ENCODE results near the gene AFG1L. TPM values are rescaled to one million over a fixed set of nuclear protein-coding genes. Genes with fewer than 3 reads are reported as not detected.
A peak's percentile ranks its signal among the peaks of the same experiment; 100 is the strongest.

Gene AFG1L
- total RNA-seq, 2 donors from 2014 or later: 3.5 TPM

DNA sequence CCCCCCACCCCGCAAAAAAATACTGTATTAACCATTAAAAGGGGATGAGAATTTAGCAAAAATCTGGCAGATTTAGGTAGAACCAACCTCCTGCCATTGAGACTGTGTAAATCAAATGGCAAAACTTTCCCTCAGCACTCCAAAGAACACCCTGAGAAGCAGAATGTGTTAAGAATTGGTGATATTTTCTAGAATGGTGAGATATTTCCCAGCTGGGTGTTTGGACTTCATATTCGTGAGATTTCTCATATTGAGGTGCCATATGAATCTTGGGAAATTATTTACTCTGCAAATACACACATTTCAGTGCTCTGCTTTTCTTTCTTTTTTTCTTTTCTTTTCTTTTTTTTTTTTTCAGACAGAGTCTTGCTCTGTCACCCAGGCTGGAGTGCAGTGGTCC is 199.6 kb downstream of the AFG1L start:
- H3K4me1 ChIP-seq (replicated peaks): no peaks in the 10 kb centered on the region
- intact Hi-C loops (cut with DNase I): loop anchor here (10.0 kb wide), 1 partner anchor 380 kb away; no protein-coding TSS in a partner anchor
- 87% methylated on average over 2 of the region's 2 CpGs for WGBS

DNA sequence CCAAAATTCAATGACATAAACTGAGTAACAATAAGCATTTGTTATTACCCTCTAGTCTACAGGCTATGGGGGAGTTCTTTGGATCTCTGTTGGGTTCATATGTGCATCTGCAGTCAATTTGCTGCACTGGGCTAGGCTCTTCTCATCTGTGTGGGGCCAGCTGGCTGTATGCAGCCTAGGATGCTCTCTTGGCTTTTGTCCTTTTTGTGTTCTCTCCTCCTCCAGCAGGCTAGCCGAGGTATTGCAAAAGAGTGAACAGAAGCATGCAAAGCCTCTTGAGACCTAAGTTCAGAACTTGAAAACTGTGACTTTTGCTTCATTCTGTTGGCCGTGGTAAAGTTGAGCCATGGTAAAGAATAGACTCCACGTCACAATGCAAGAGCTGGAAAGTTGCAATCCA is 203.0 kb downstream of the AFG1L start:
- Histone ChIP-seq H3K9me3 (no peaks in the 10 kb centered on the region), H3K27ac (no peak overlapping the region), H3K36me3 (no peaks in the 10 kb centered on the region), H3K4me3 (no peak overlapping the region), H3K4me1 (replicated peaks) (no peaks in the 10 kb centered on the region), H3K27me3 (replicated peaks; ENCODE audit: insufficient read depth) (no peaks in the 10 kb centered on the region)
- no peak for DNase-seq (ENCODE audit: low spot score)
- peak in 1 of 4 experiments; percentile 19 for TF ChIP-seq CTCF (IDR thresholded peaks at IDR 0.05)
- no peak for TF ChIP-seq POLR2A (IDR thresholded peaks at IDR 0.05)
- 77% methylated on average over 3 of the region's 3 CpGs for WGBS
- intact Hi-C loops (cut with DNase I): loop anchor here (10.0 kb wide), 1 partner anchor 383 kb away; no protein-coding TSS in a partner anchor

More for the DNA sequence above, 199.6 kb downstream of the AFG1L start:
- no peaks in the 10 kb centered on the region for H3K9me3 ChIP-seq
- H3K4me3 ChIP-seq: no peak overlapping the region
- no peaks in the 10 kb centered on the region for H3K27me3 ChIP-seq (replicated peaks; ENCODE audit: insufficient read depth)
- no peak for TF ChIP-seq CTCF (IDR thresholded peaks at IDR 0.05)
- no peak for TF ChIP-seq POLR2A (IDR thresholded peaks at IDR 0.05)
- no peak for TF ChIP-seq POLR2AphosphoS5 (IDR thresholded peaks at IDR 0.05)
- DNase-seq (ENCODE audit: low spot score): no peak
- H3K36me3 ChIP-seq: no peaks in the 10 kb centered on the region
- no peak overlapping the region for H3K27ac ChIP-seq

DNA sequence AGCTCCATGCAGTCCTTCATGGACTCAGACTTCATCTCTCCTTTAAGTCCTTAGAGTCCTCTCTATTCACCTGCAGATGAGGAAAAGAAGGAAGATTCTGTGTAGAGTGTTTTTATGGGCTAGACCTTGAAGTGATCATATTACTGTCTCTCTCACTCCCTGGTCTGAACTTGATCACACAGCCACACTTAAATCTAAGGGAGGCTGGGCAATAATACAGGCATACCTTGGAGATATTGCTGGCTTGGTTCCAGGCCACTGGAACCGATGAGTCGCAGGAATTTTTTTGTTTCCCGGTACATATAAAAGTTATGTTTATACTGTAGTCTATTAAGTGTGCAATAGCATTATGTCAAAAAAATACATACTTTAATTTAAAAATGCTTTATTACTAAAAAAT is 206.7 kb downstream of the AFG1L start:
- H3K4me1 ChIP-seq (replicated peaks): no peaks in the 10 kb centered on the region
- no peaks in the 10 kb centered on the region for H3K36me3 ChIP-seq
- intact Hi-C loops (cut with DNase I): no loop called here
- H3K9me3 ChIP-seq: no peaks in the 10 kb centered on the region
- DNase-seq (ENCODE audit: low spot score): no peak
- no peak overlapping the region for H3K4me3 ChIP-seq
- no peaks in the 10 kb centered on the region for H3K27me3 ChIP-seq (replicated peaks; ENCODE audit: insufficient read depth)
- no peak overlapping the region for H3K27ac ChIP-seq
- 30% methylated on average over 3 of the region's 3 CpGs for WGBS
- TF ChIP-seq POLR2A (IDR thresholded peaks at IDR 0.05) (no peak), CTCF (IDR thresholded peaks at IDR 0.05) (no peak), POLR2AphosphoS5 (IDR thresholded peaks at IDR 0.05) (no peak)

DNA sequence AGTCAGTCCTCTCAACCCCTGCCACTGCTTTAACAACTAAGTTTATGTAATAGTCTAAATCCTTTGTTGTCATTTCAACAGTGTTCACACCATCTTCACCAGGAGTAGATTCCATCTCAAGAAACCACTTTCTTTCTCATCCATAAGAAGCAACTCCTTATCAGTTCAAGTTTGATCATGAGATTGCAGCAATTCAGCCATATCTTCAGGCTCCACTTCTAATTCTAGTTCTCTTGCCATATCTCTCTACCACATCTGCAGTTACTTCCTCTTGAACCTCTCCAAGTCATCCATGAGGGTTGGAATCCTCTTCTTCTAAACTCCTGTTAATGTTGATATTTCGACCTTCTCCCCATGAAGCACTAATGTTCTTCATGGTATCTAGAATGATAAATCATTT is 208.0 kb downstream of the AFG1L start:
- no peak overlapping the region for H3K27ac ChIP-seq
- 88% methylated on average over 1 of the region's 1 CpG for WGBS
- no peak overlapping the region for H3K4me3 ChIP-seq
- H3K27me3 ChIP-seq (replicated peaks; ENCODE audit: insufficient read depth): no peaks in the 10 kb centered on the region
- H3K9me3 ChIP-seq: no peaks in the 10 kb centered on the region
- intact Hi-C loops (cut with DNase I): no loop called here
- no peak for TF ChIP-seq CTCF (IDR thresholded peaks at IDR 0.05)
- no peak for TF ChIP-seq POLR2AphosphoS5 (IDR thresholded peaks at IDR 0.05)
- no peak for TF ChIP-seq POLR2A (IDR thresholded peaks at IDR 0.05)
- no peaks in the 10 kb centered on the region for H3K36me3 ChIP-seq
- no peaks in the 10 kb centered on the region for H3K4me1 ChIP-seq (replicated peaks)
- DNase-seq (ENCODE audit: low spot score): no peak

DNA sequence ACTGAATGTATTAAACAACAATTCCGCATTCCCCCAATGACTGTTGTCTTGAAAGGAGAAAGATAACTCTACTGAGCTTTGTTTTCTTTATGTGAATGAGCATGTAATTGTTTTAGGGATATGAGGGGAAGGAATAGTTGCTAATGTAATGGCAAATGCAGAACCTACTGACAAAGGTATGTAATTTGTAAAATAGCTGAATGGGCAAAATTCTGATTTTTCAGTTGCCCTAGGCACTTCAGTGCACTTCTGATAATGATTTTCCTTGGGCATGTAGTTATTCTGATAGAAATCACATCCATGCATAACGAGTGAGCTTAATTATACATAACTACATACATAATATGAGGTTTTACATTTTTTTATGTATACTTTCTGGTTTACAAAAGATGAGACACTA is 212.5 kb downstream of the AFG1L start:
- WGBS: 89% methylated on average over 2 of the region's 2 CpGs
- no peak for DNase-seq (ENCODE audit: low spot score)
- no peaks in the 10 kb centered on the region for H3K36me3 ChIP-seq
- H3K27ac ChIP-seq: no peak overlapping the region
- no peaks in the 10 kb centered on the region for H3K4me1 ChIP-seq (replicated peaks)
- H3K9me3 ChIP-seq: no peaks in the 10 kb centered on the region
- H3K4me3 ChIP-seq: no peak overlapping the region
- intact Hi-C loops (cut with DNase I): no loop called here
- H3K27me3 ChIP-seq (replicated peaks; ENCODE audit: insufficient read depth): no peaks in the 10 kb centered on the region
- TF ChIP-seq POLR2AphosphoS5 (IDR thresholded peaks at IDR 0.05): no peak
- no peak for TF ChIP-seq POLR2A (IDR thresholded peaks at IDR 0.05)
- TF ChIP-seq CTCF (IDR thresholded peaks at IDR 0.05): no peak

Measured in prostate gland (tissue), 2 donors.